ENCODE results near the gene RNF114.

DNA sequence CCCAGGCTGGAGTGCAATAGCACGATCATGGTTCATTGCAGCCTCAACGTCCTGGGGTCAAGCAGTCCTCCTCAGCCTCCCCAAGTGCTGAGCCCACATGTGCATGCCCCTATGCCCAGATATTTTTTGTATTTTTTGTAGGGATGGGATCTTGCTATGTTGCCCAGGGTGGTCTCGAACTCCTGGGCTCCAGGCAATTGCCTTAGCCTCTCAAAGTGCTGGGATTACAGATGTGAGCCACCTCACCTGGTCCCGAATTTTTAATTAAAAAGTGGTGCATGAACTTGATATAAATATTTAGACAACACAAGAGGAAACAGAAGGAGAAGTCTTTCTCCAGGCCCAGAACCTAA is 7.1 kb upstream of the RNF114 start:
- TF ChIP-seq, protein P1, sequence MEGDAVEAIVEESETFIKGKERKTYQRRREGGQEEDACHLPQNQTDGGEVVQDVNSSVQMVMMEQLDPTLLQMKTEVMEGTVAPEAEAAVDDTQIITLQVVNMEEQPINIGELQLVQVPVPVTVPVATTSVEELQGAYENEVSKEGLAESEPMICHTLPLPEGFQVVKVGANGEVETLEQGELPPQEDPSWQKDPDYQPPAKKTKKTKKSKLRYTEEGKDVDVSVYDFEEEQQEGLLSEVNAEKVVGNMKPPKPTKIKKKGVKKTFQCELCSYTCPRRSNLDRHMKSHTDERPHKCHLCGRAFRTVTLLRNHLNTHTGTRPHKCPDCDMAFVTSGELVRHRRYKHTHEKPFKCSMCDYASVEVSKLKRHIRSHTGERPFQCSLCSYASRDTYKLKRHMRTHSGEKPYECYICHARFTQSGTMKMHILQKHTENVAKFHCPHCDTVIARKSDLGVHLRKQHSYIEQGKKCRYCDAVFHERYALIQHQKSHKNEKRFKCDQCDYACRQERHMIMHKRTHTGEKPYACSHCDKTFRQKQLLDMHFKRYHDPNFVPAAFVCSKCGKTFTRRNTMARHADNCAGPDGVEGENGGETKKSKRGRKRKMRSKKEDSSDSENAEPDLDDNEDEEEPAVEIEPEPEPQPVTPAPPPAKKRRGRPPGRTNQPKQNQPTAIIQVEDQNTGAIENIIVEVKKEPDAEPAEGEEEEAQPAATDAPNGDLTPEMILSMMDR (conservative IDR thresholded peaks at IDR 0.05) = no peak
- no peak for TF ChIP-seq ZFX (IDR thresholded peaks at IDR 0.05)

All from C4-2B (cell line).